HepG2 (cell line): ENCODE measurements around the gene NFASC. TPM values are rescaled to one million over a fixed set of nuclear protein-coding genes. Genes with fewer than 3 reads are reported as not detected.

Experiments used
- ATAC-seq: fragments of 200-7000 bp; cut with Tn5 transposase; 3 replicates; pipeline ENCODE4 v1.9.1; 2020; ENCODE audit warnings: mild to moderate bottlenecking, moderate library complexity
- BruUV-seq: library from RNA; stranded (reverse); fragments of 400-500 nt; replicated peaks from 2 replicates; lab custom pipeline; 2021; lab: Mats Ljungman, UMichigan
- CTCF ChIA-PET: fragments of 300-600 bp; formaldehyde crosslinking; extraction: SDS; loops from one replicate; lab custom pipeline; 2021; ENCODE audit warnings: low total read pairs, inconsistent platforms, low intra/inter-chr PET ratio; lab: Yijun Ruan, JAX
- POLR2A ChIA-PET: fragments of 350-600 bp; sonication (Branson Sonifier 250); formaldehyde crosslinking; loops from one replicate; lab custom pipeline; 2020; ENCODE audit warnings: antibody characterized with exemption, inconsistent platforms; lab: Yijun Ruan, JAX
- DNase-seq: peaks from one replicate; pipeline ENCODE4 v3.0.0-alpha.2; 2015; ENCODE audit warnings: low spot score
- FAIRE-seq: peaks from 3 replicates; lab custom pipeline; 2011; peaks lifted over from hg19 to GRCh38; lab: Jason Lieb, UNC
- H2AFZ ChIP-seq: one replicate; pipeline ENCODE4 v1.6.1; 2011; ENCODE audit warnings: low read length, inconsistent platforms
- H3K27ac ChIP-seq: fragments of 300-600 bp; 3 replicates; pipeline ENCODE4 v1.8.0; 2011; ENCODE audit warnings: mixed run types, mild to moderate bottlenecking, mixed read lengths, low read length, inconsistent platforms; ENCODE audit not compliant: insufficient read depth; ENCODE audit errors: extremely low read length
- H3K27me3 ChIP-seq, 2 experiments: fragments of 200-600 bp in 1 of 2; 2 replicates in 1 of 2; 3 replicates in 1 of 2; pipeline versions ENCODE4 v1.6.0 to v1.8.0; 2011; ENCODE audit warnings: low read length in 2 of 2, mild to moderate bottlenecking in 2 of 2, moderate library complexity in 2 of 2, inconsistent platforms in 1 of 2; ENCODE audit not compliant: insufficient read depth in 2 of 2, control insufficient read depth in 1 of 2
- H3K36me3 ChIP-seq, 2 experiments: fragments of 200-600 bp in 1 of 2; replicated peaks in 1 of 2; 2 replicates in 1 of 2; 3 replicates in 1 of 2; pipeline versions ENCODE4 v1.5.1 to v1.8.0; 2011; ENCODE audit warnings: low read length in 2 of 2, inconsistent platforms in 1 of 2; ENCODE audit not compliant: insufficient read depth in 2 of 2, control insufficient read depth in 1 of 2
- H3K4me1 ChIP-seq: 2 replicates; pipeline ENCODE4 v1.5.1; 2012; ENCODE audit warnings: low read length, inconsistent platforms; ENCODE audit not compliant: insufficient read depth
- H3K4me2 ChIP-seq: 2 replicates; pipeline ENCODE4 v1.6.0; 2011; ENCODE audit warnings: low read depth, low read length, inconsistent platforms
- H3K4me3 ChIP-seq, 3 experiments: fragments of 200-600 bp in 1 of 3; sonication (generic), shearing (Covaris generic) in 1 of 3; replicated peaks in 1 of 3; 2 replicates each; pipeline ENCODE4 v1.5.1; 2011 to 2016; ENCODE audit warnings: low read length in 3 of 3, inconsistent platforms in 2 of 3, low read depth in 2 of 3, mild to moderate bottlenecking in 2 of 3, control low read depth in 1 of 3, mixed read lengths in 1 of 3; ENCODE audit not compliant: insufficient read depth in 1 of 3
- H3K79me2 ChIP-seq: one replicate; pipeline ENCODE4 v1.6.1; 2011; ENCODE audit warnings: low read length, inconsistent platforms; ENCODE audit not compliant: insufficient read depth
- H3K9ac ChIP-seq: 2 replicates; pipeline ENCODE4 v1.6.0; 2011; ENCODE audit warnings: mild to moderate bottlenecking, low read depth, low read length, inconsistent platforms; ENCODE audit not compliant: insufficient read depth
- H3K9me3 ChIP-seq: 2 replicates; pipeline ENCODE4 v1.5.1; 2012; ENCODE audit warnings: mild to moderate bottlenecking, low read length
- H4K20me1 ChIP-seq: 2 replicates; pipeline ENCODE4 v1.6.0; 2011; ENCODE audit warnings: inconsistent platforms, mild to moderate bottlenecking, low read length, moderate library complexity; ENCODE audit not compliant: insufficient read depth
- GATA4 ChIP-seq: sonication (generic); IDR thresholded peaks from 2 replicates; pipeline ENCODE4 v1.6.1; 2016; ENCODE audit warnings: antibody characterized with exemption, low read depth, borderline replicate concordance
- GTF2F1 ChIP-seq: fragments of 150-350 bp; IDR thresholded peaks from 2 replicates; pipeline ENCODE4 v1.6.1; 2014; ENCODE audit warnings: low read length
- JUNB ChIP-seq: sonication (generic); formaldehyde crosslinking; IDR thresholded peaks from 2 replicates; pipeline ENCODE4 v1.8.0; 2022; ENCODE audit warnings: missing genetic modification reagents, mild to moderate bottlenecking, borderline replicate concordance
- TBX2 ChIP-seq: sonication (generic); formaldehyde crosslinking; IDR thresholded peaks from 2 replicates; pipeline ENCODE4 v1.5.0; 2020; ENCODE audit warnings: missing genetic modification reagents, mild to moderate bottlenecking, borderline replicate concordance
- TCF7 ChIP-seq: sonication (generic); IDR thresholded peaks from 2 replicates; pipeline ENCODE4 v1.6.1; 2016; ENCODE audit warnings: antibody characterized with exemption, low read depth
- ZFY ChIP-seq: sonication (generic); formaldehyde crosslinking; IDR thresholded peaks from 2 replicates; pipeline ENCODE4 v1.4.0; 2020; ENCODE audit warnings: missing genetic modification reagents
- ZNF792 ChIP-seq: IDR thresholded peaks from 2 replicates; pipeline ENCODE4 v1.6.1; 2016
- ZNF883 ChIP-seq: sonication (generic); formaldehyde crosslinking; IDR thresholded peaks from 2 replicates; pipeline ENCODE4 v1.5.1; 2020; ENCODE audit warnings: mild to moderate bottlenecking, missing genetic modification reagents; ENCODE audit errors: not compliant biosample characterization
- WGBS: methylation state at CpG from one replicate; pipeline ENCODE4 v1.1.6; 2017; ENCODE audit warnings: low lambda C conversion rate; 5-methylcytosine and 5-hydroxymethylcytosine counted together
- in situ Hi-C: cut with HindIII; loops from 2 replicates; pipeline ENCODE4 v1.10.0; 2017; ENCODE audit warnings: low pct_unique_long_range_greater_than_20kb; ENCODE audit not compliant: extremely low pct_ligation_motif_present
- intact Hi-C: fragments of 100-400 bp; cut with micrococcal nuclease; formaldehyde crosslinking; loops from one replicate; pipeline ENCODE4 v1.10.0; 2022; ENCODE audit not compliant: unreplicated experiment
- polyA plus RNA-seq, 8 experiments: library from polyadenylated mRNA; depleted of rRNA in 3 of 8; stranded (reverse) in 7 of 8; unstranded in 1 of 8; fragments of >200 nt; fragmentation: Illumina TruSeq in 4 of 8; extraction: Trizol in 4 of 8; gene quantifications; 2 replicates each; pipeline versions ENCODE4 v1.2.1 to v1.2.3, GENCODE V29; 2011 to 2016; ENCODE audit warnings: low read depth in 4 of 8, missing spikeins in 1 of 8, mixed read lengths in 1 of 8; ENCODE audit not compliant: insufficient read depth in 1 of 8
- total RNA-seq, 5 experiments: library from RNA; depleted of rRNA; stranded (reverse); fragments of >200 nt; fragmentation: Illumina TruSeq; extraction: Trizol; gene quantifications; 2 replicates each; pipeline ENCODE4 v1.2.3, GENCODE V29; 2016; ENCODE audit warnings: low read depth in 1 of 5
- TF ChIP-seq, protein P1 (sequence below): sonication (generic); formaldehyde crosslinking; IDR thresholded peaks from 2 replicates; pipeline ENCODE4 v1.4.0; 2020; ENCODE audit warnings: mild to moderate bottlenecking, low read depth, missing genetic modification reagents
- TF ChIP-seq, protein P2 (sequence below): sonication (generic); formaldehyde crosslinking; IDR thresholded peaks from 2 replicates; pipeline ENCODE4 v1.4.0; 2020; ENCODE audit warnings: mild to moderate bottlenecking, missing genetic modification reagents

NFASC gene
- total and polyA plus RNA-seq, 2 of the 13 experiments (the other 11 are each of a cell fraction or from before 2014, with no cell fraction given): not detected

DNA sequence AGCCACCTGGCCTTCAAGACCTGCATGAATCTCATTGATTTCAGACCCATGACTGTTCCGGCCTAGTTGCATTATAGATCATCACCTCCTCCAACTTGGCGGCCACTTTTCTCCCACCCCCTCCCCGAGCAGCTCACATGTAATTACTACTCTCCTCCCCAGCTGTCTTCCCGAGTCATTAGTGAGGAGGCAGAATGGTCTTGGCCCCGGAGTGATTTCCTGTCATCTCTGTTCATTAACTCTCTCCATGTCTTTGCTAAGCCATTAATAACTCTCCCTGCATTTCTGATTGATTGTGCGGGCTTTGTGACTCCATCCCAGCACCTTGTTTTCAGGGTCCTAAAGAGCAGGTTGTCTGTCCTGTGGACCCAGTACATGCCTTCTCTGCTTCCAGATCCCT is 96.8 kb downstream of the NFASC start:
- no peak for DNase-seq
- ChIA-PET POLR2A (no interaction called here), CTCF (no interaction called here)
- ATAC-seq: no peak
- Histone ChIP-seq H3K9me3 (no peaks in the 10 kb centered on the region), H3K4me2 (no peak overlapping the region), H3K79me2 (no peaks in the 10 kb centered on the region), H4K20me1 (no peaks in the 10 kb centered on the region), H3K4me1 (no peaks in the 10 kb centered on the region), H3K9ac (no peak overlapping the region), H2AFZ (no peak overlapping the region), H3K36me3 (no peaks in the 10 kb centered on the region), H3K4me3 (no peak overlapping the region), H3K27me3 (peaks cover 5 to 40% of the 10 kb centered on the region in 2 experiments; a peak in 4 of 5 replicates), H3K27ac (no peak overlapping the region)
- TF ChIP-seq GTF2F1 (no peak), TCF7 (no peak), GATA4 (no peak), ZNF792 (CRISPR knock-in tag) (no peak), ZNF883 (CRISPR knock-in tag) (no peak), JUNB (CRISPR knock-in tag) (no peak), ZFY (CRISPR knock-in tag) (no peak), TBX2 (CRISPR knock-in tag) (no peak)
- TF ChIP-seq, protein P1, sequence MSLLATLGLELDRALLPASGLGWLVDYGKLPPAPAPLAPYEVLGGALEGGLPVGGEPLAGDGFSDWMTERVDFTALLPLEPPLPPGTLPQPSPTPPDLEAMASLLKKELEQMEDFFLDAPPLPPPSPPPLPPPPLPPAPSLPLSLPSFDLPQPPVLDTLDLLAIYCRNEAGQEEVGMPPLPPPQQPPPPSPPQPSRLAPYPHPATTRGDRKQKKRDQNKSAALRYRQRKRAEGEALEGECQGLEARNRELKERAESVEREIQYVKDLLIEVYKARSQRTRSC: no peak
- TF ChIP-seq, protein P2, sequence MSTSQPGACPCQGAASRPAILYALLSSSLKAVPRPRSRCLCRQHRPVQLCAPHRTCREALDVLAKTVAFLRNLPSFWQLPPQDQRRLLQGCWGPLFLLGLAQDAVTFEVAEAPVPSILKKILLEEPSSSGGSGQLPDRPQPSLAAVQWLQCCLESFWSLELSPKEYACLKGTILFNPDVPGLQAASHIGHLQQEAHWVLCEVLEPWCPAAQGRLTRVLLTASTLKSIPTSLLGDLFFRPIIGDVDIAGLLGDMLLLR: no peak
- no TSS peak for BruUV-seq
- intact Hi-C loops (no loop called here), in situ Hi-C loops (no loop called here)
- 2% methylated on average over 6 of the region's 6 CpGs for WGBS
- FAIRE-seq: no peak
